HEK293 (cell line): Measurements from ENCODE around the gene MAP4K2.

Source experiments
- CTCF ChIA-PET: fragments of 350-600 bp; formaldehyde crosslinking; extraction: SDS; loops from one replicate; lab custom pipeline; 2021; ENCODE audit warnings: antibody characterized with exemption; lab: Yijun Ruan, JAX
- POLR2A ChIA-PET: fragments of 300-600 bp; formaldehyde crosslinking; extraction: SDS; loops from one replicate; lab custom pipeline; 2020; ENCODE audit warnings: antibody characterized with exemption, inconsistent platforms; lab: Yijun Ruan, JAX
- H3K27ac ChIP-seq: fragments of 200-500 bp; sonication (Bioruptor generic); 2 replicates; pipeline ENCODE4 v1.5.1; 2014; ENCODE audit warnings: low read depth, low read length, control low read depth, inconsistent platforms; ENCODE audit errors: extremely low read depth
- H3K36me3 ChIP-seq, 2 experiments: fragments of 200-500 bp in 1 of 2; sonication (Bioruptor generic) in 1 of 2; 1 replicate in 1 of 2; 2 replicates in 1 of 2; pipeline ENCODE4 v1.5.1; 2014 to 2017; ENCODE audit warnings: inconsistent platforms in 2 of 2, low read length in 2 of 2; ENCODE audit not compliant: control insufficient read depth in 2 of 2, insufficient read depth in 1 of 2
- H3K4me1 ChIP-seq: fragments of 200-500 bp; sonication (Bioruptor generic); 2 replicates; pipeline ENCODE4 v1.5.1; 2014; ENCODE audit warnings: mild to moderate bottlenecking, low read length, inconsistent platforms; ENCODE audit not compliant: control insufficient read depth, insufficient read depth
- H3K4me3 ChIP-seq: 2 replicates; pipeline ENCODE4 v1.5.1; 2011; ENCODE audit warnings: low read depth, mild to moderate bottlenecking, control low read depth, low read length, moderate library complexity
- H3K9me3 ChIP-seq: fragments of 200-500 bp; sonication (Bioruptor generic); 2 replicates; pipeline ENCODE4 v1.5.1; 2014; ENCODE audit warnings: low read depth, low read length, inconsistent platforms; ENCODE audit not compliant: control insufficient read depth, insufficient read depth
- FEZF1 ChIP-seq: fragments of 450-650 bp; formaldehyde crosslinking; IDR thresholded peaks from 2 replicates; pipeline ENCODE4 v1.5.1; 2016; ENCODE audit warnings: missing biosample characterization, missing genetic modification characterization
- GLIS2 ChIP-seq: fragments of 450-650 bp; formaldehyde crosslinking; IDR thresholded peaks from 2 replicates; pipeline ENCODE4 v1.5.1; 2016; ENCODE audit warnings: missing biosample characterization, missing genetic modification characterization
- KLF1 ChIP-seq: fragments of 450-650 bp; formaldehyde crosslinking; IDR thresholded peaks from 2 replicates; pipeline ENCODE4 v1.5.1; 2016; ENCODE audit warnings: missing biosample characterization, missing genetic modification characterization
- KLF8 ChIP-seq: fragments of 450-650 bp; formaldehyde crosslinking; IDR thresholded peaks from 2 replicates; pipeline ENCODE4 v1.5.1; 2016; ENCODE audit warnings: missing biosample characterization, missing genetic modification characterization
- KLF9 ChIP-seq: fragments of 450-650 bp; formaldehyde crosslinking; IDR thresholded peaks from 2 replicates; pipeline ENCODE4 v1.5.1; 2016; ENCODE audit warnings: missing biosample characterization, missing genetic modification characterization, low read depth
- OSR2 ChIP-seq: fragments of 450-650 bp; formaldehyde crosslinking; IDR thresholded peaks from 2 replicates; pipeline ENCODE4 v1.5.1; 2016; ENCODE audit warnings: missing biosample characterization, missing genetic modification characterization
- PRDM1 ChIP-seq: fragments of 450-650 bp; formaldehyde crosslinking; IDR thresholded peaks from 2 replicates; pipeline ENCODE4; 2016; ENCODE audit warnings: missing biosample characterization, missing genetic modification characterization
- SP2 ChIP-seq: fragments of 450-650 bp; formaldehyde crosslinking; IDR thresholded peaks from 2 replicates; pipeline ENCODE4 v1.5.1; 2016; ENCODE audit warnings: missing biosample characterization, missing genetic modification characterization
- ZBTB20 ChIP-seq: fragments of 450-650 bp; formaldehyde crosslinking; IDR thresholded peaks from 2 replicates; pipeline ENCODE4 v1.5.1; 2016; ENCODE audit warnings: missing biosample characterization, missing genetic modification characterization
- ZFHX2 ChIP-seq: fragments of 450-650 bp; formaldehyde crosslinking; conservative IDR thresholded peaks from 2 replicates; pipeline ENCODE4 v1.5.1; 2016; ENCODE audit warnings: missing biosample characterization, missing genetic modification characterization
- ZFP69B ChIP-seq: fragments of 450-650 bp; formaldehyde crosslinking; IDR thresholded peaks from 2 replicates; pipeline ENCODE4 v1.5.1; 2016; ENCODE audit warnings: missing biosample characterization, missing genetic modification characterization
- ZNF132 ChIP-seq: fragments of 450-650 bp; formaldehyde crosslinking; IDR thresholded peaks from 2 replicates; pipeline ENCODE4 v1.5.1; 2017; ENCODE audit warnings: missing biosample characterization, missing genetic modification characterization, borderline replicate concordance
- ZNF157 ChIP-seq: fragments of 450-650 bp; formaldehyde crosslinking; IDR thresholded peaks from 2 replicates; pipeline ENCODE4 v1.5.1; 2016; ENCODE audit warnings: missing biosample characterization, missing genetic modification characterization
- ZNF169 ChIP-seq: fragments of 450-650 bp; formaldehyde crosslinking; IDR thresholded peaks from 2 replicates; pipeline ENCODE4 v1.5.1; 2016; ENCODE audit warnings: missing biosample characterization, missing genetic modification characterization
- ZNF184 ChIP-seq: fragments of 450-650 bp; IDR thresholded peaks from 2 replicates; pipeline ENCODE4 v1.5.1; 2018; ENCODE audit warnings: missing biosample characterization, mild to moderate bottlenecking, missing genetic modification characterization
- ZNF211 ChIP-seq: fragments of 450-650 bp; formaldehyde crosslinking; IDR thresholded peaks from 2 replicates; pipeline ENCODE4 v1.5.1; 2016; ENCODE audit warnings: low read depth, missing biosample characterization, missing genetic modification characterization
- ZNF221 ChIP-seq: fragments of 450-650 bp; formaldehyde crosslinking; IDR thresholded peaks from 2 replicates; pipeline ENCODE4 v1.5.1; 2017; ENCODE audit warnings: missing biosample characterization, missing genetic modification characterization, borderline replicate concordance
- ZNF24 ChIP-seq: fragments of 450-650 bp; formaldehyde crosslinking; IDR thresholded peaks from 2 replicates; pipeline ENCODE4 v1.5.1; 2016; ENCODE audit warnings: missing biosample characterization, missing genetic modification characterization
- ZNF335 ChIP-seq: fragments of 450-650 bp; formaldehyde crosslinking; conservative IDR thresholded peaks from 2 replicates; pipeline ENCODE4 v1.5.1; 2016; ENCODE audit warnings: missing biosample characterization, missing genetic modification characterization
- ZNF391 ChIP-seq: fragments of 450-650 bp; formaldehyde crosslinking; IDR thresholded peaks from 2 replicates; pipeline ENCODE4 v1.5.1; 2016; ENCODE audit warnings: low read depth, missing biosample characterization, missing genetic modification characterization, borderline replicate concordance
- ZNF416 ChIP-seq: fragments of 450-650 bp; formaldehyde crosslinking; IDR thresholded peaks from 2 replicates; pipeline ENCODE4 v1.5.1; 2016; ENCODE audit warnings: missing biosample characterization, missing genetic modification characterization
- ZNF510 ChIP-seq: fragments of 450-650 bp; formaldehyde crosslinking; IDR thresholded peaks from 2 replicates; pipeline ENCODE4 v1.5.1; 2018; ENCODE audit warnings: mild to moderate bottlenecking, missing genetic modification characterization, missing biosample characterization; ENCODE audit not compliant: insufficient replicate concordance
- ZNF514 ChIP-seq: fragments of 450-650 bp; formaldehyde crosslinking; IDR thresholded peaks from 2 replicates; pipeline ENCODE4 v1.5.1; 2016; ENCODE audit warnings: missing biosample characterization, missing genetic modification characterization
- ZNF544 ChIP-seq: fragments of 450-650 bp; formaldehyde crosslinking; IDR thresholded peaks from 2 replicates; pipeline ENCODE4 v1.5.0; 2017; ENCODE audit warnings: missing biosample characterization, missing genetic modification characterization
- ZNF776 ChIP-seq: fragments of 450-650 bp; formaldehyde crosslinking; IDR thresholded peaks from 2 replicates; pipeline ENCODE4 v1.5.0; 2017; ENCODE audit warnings: missing biosample characterization, missing genetic modification characterization, borderline replicate concordance
- TF ChIP-seq, protein P1 (sequence below): fragments of 450-650 bp; formaldehyde crosslinking; IDR thresholded peaks from 2 replicates; pipeline ENCODE4 v1.5.1; 2016; ENCODE audit warnings: missing biosample characterization, missing genetic modification characterization
- TF ChIP-seq, protein P2 (sequence below): fragments of 450-650 bp; formaldehyde crosslinking; conservative IDR thresholded peaks from 2 replicates; pipeline ENCODE4 v1.5.1; 2016; ENCODE audit warnings: low read depth, missing biosample characterization, missing genetic modification characterization
- TF ChIP-seq, protein P3 (sequence below): sonication (generic); formaldehyde crosslinking; IDR thresholded peaks from 2 replicates; pipeline ENCODE4 v1.8.1; 2022; ENCODE audit warnings: mild to moderate bottlenecking, moderate library complexity, missing genetic modification reagents

The MAP4K2 gene

DNA sequence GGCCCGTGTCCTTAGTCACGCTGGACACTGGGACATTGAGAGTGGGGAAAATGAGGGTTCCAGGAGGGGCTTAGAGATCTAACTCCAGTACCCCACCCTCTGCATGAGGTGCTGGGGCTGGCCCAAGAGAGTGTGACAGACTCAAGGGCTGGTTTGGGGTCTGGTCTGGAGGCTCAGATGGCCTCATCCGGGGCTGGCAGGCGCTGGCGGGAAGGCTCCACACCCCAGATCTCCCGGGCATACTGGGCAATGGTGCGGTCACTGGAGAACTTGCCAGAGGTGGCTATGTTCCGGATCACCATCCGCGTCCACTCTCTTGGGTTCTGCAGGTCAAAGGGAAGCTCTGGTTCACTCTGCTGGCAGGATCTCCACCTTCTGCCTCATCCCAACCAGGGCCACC lies 56.5 kb downstream of the MAP4K2 start:
- Histone ChIP-seq H3K27ac (no peak overlapping the region), H3K36me3 (no peaks in the 10 kb centered on the region), H3K4me1 (no peaks in the 10 kb centered on the region), H3K9me3 (no peaks in the 10 kb centered on the region), H3K4me3 (no peak overlapping the region)
- TF ChIP-seq ZNF169 (no peak), ZNF221 (tag by site-specific recombination) (no peak), OSR2 (tag by site-specific recombination) (no peak), ZNF544 (tag by site-specific recombination) (no peak), ZNF132 (tag by site-specific recombination) (no peak), PRDM1 (no peak), ZNF211 (no peak), ZNF514 (tag by site-specific recombination) (no peak), ZNF157 (no peak), ZNF335 (tag by site-specific recombination) (no peak)
- ChIA-PET POLR2A (interaction anchor here (1.0 to 2.0 kb wide), 3 partner anchors 13 to 32 kb away, joined by 3 to 5 read pairs (median 4); partner anchors contain the start of genes PYGM and SF1), CTCF (interaction anchor here (0.7 to 1.3 kb wide), 3 partner anchors 13 to 58 kb away, joined by 3 to 4 read pairs (median 3); no protein-coding TSS in a partner anchor)

DNA sequence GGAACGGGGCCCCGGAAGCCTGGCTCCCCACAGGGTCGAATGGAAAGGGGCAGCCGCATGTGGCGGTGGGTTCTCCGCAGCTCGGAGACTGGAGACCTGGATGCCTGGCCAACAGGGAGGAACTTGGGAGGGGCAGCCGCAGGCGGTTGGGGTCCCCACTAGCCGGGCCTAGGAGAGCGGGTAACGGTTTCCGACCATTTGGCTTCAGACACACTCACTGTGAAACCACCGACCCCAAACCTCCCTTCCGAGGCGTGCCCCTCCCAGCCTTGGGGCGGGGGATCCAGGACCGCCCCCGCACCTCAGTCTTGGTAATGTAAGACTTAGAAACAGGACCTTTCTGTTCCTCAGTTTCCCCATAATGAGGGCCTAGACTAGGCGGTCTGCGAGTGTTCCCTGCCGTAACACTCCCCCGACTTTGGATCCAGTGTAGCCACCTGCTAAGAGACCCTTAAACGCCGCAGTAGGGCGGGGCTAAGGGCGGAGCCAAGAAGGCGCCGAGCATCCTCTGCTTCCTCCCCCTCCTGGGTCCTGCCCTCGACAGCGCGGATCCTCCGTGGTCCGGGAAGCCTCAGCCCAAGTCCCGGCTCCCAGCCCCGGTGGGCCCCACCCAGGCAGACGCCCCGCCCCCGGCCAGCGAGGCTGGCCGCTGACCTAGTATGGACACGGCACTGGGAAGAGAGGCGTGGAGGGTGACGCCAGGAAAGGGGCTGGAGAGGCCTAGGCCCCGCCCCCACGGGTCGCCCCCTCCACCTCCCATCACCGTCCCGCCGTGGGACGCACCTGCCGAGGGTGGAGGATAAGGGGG lies 57.3 kb downstream of the MAP4K2 start:
- H3K36me3 ChIP-seq = no peaks in the 10 kb centered on the region
- H3K4me3 ChIP-seq = no peak overlapping the region
- H3K27ac ChIP-seq = no peak overlapping the region
- H3K9me3 ChIP-seq = no peaks in the 10 kb centered on the region
- ChIA-PET POLR2A (interaction anchor here (2.0 to 2.1 kb wide), 2 partner anchors 14 to 33 kb away, joined by 5 to 8 read pairs; partner anchors contain the start of genes PYGM and SF1), CTCF (interaction anchor here (2.6 to 3.9 kb wide), 2 partner anchors 18 to 57 kb away, joined by 16 to 22 read pairs; no protein-coding TSS in a partner anchor)
- no peaks in the 10 kb centered on the region for H3K4me1 ChIP-seq
- TF ChIP-seq, protein P1, sequence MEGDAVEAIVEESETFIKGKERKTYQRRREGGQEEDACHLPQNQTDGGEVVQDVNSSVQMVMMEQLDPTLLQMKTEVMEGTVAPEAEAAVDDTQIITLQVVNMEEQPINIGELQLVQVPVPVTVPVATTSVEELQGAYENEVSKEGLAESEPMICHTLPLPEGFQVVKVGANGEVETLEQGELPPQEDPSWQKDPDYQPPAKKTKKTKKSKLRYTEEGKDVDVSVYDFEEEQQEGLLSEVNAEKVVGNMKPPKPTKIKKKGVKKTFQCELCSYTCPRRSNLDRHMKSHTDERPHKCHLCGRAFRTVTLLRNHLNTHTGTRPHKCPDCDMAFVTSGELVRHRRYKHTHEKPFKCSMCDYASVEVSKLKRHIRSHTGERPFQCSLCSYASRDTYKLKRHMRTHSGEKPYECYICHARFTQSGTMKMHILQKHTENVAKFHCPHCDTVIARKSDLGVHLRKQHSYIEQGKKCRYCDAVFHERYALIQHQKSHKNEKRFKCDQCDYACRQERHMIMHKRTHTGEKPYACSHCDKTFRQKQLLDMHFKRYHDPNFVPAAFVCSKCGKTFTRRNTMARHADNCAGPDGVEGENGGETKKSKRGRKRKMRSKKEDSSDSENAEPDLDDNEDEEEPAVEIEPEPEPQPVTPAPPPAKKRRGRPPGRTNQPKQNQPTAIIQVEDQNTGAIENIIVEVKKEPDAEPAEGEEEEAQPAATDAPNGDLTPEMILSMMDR = no peak
- TF ChIP-seq ZNF776 (tag by site-specific recombination) (no peak), GLIS2 (tag by site-specific recombination) (no peak), FEZF1 (tag by site-specific recombination) (no peak), ZFHX2 (no peak; the same call in 1 of the 2 replicates), SP2 (0 out of 2 replicates have a peak, but pooled peaks have one; percentile 14), KLF9 (tag by site-specific recombination) (no peak), ZNF24 (tag by site-specific recombination) (no peak), ZFP69B (0 out of 2 replicates have a peak, but pooled peaks have one; percentile 38), ZNF184 (tag by site-specific recombination) (no peak), ZNF391 (tag by site-specific recombination) (no peak), ZNF510 (tag by site-specific recombination) (no peak), ZNF514 (tag by site-specific recombination) (no peak), ZNF416 (tag by site-specific recombination) (no peak), ZBTB20 (tag by site-specific recombination) (0 out of 2 replicates have a peak, but pooled peaks have one; percentile 6), KLF8 (tag by site-specific recombination) (peak; percentile 60; the same call in 1 of the 2 replicates), KLF1 (tag by site-specific recombination) (0 out of 2 replicates have a peak, but pooled peaks have one; percentile 10)
- TF ChIP-seq, protein P2, sequence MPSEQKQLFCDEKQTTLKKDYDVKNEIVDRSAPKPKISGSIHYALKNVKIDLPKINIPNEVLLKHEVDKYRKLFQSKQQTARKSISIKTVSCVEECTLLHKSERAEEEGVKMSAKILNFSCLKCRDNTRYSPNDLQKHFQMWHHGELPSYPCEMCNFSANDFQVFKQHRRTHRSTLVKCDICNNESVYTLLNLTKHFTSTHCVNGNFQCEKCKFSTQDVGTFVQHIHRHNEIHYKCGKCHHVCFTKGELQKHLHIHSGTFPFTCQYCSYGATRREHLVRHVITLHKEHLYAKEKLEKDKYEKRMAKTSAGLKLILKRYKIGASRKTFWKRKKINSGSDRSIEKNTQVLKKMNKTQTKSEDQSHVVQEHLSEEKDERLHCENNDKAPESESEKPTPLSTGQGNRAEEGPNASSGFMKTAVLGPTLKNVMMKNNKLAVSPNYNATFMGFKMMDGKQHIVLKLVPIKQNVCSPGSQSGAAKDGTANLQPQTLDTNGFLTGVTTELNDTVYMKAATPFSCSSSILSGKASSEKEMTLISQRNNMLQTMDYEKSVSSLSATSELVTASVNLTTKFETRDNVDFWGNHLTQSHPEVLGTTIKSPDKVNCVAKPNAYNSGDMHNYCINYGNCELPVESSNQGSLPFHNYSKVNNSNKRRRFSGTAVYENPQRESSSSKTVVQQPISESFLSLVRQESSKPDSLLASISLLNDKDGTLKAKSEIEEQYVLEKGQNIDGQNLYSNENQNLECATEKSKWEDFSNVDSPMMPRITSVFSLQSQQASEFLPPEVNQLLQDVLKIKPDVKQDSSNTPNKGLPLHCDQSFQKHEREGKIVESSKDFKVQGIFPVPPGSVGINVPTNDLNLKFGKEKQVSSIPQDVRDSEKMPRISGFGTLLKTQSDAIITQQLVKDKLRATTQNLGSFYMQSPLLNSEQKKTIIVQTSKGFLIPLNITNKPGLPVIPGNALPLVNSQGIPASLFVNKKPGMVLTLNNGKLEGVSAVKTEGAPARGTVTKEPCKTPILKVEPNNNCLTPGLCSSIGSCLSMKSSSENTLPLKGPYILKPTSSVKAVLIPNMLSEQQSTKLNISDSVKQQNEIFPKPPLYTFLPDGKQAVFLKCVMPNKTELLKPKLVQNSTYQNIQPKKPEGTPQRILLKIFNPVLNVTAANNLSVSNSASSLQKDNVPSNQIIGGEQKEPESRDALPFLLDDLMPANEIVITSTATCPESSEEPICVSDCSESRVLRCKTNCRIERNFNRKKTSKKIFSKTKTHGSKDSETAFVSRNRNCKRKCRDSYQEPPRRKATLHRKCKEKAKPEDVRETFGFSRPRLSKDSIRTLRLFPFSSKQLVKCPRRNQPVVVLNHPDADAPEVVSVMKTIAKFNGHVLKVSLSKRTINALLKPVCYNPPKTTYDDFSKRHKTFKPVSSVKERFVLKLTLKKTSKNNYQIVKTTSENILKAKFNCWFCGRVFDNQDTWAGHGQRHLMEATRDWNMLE = no peak
- TF ChIP-seq, protein P3, sequence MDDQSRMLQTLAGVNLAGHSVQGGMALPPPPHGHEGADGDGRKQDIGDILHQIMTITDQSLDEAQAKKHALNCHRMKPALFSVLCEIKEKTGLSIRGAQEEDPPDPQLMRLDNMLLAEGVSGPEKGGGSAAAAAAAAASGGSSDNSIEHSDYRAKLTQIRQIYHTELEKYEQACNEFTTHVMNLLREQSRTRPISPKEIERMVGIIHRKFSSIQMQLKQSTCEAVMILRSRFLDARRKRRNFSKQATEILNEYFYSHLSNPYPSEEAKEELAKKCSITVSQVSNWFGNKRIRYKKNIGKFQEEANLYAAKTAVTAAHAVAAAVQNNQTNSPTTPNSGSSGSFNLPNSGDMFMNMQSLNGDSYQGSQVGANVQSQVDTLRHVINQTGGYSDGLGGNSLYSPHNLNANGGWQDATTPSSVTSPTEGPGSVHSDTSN (CRISPR knock-in tag) = no peak
